OCI-M1 (cell line): ENCODE measurements around the gene ALG3.
A peak's percentile ranks its signal among the peaks of the same experiment; 100 is the strongest.
"Not testable (repeated sequence)": the region's sequence is repeated elsewhere in the genome, so short reads cannot be mapped to it uniquely, and the experiment has no call there.

Experiments
- DNase-seq: peaks from one replicate; lab custom pipeline; 2025; lab: John Stamatoyannopoulos, UW

Gene ALG3

GRCh38 chr3:184248454-184249411, at the start of gene ALG3:
Gene ALG3, minus strand, starts transcription at chr3:184248962. Its CDS starts 22 bp downstream, at chr3:184248940.
- DNase-seq = peak; percentile 82

GRCh38 chr3:184296616-184297015, 47.9 kb upstream of the ALG3 start:
- DNase-seq = no peak

GRCh38 chr3:184295771-184296170, 47.0 kb upstream of the ALG3 start:
- DNase-seq = no peak

- no peak for DNase-seq
Measured at GRCh38 chr3:184291738-184292445, 43.1 kb upstream of the ALG3 start.

GRCh38 chr3:184291044-184291737, 42.4 kb upstream of the ALG3 start:
- no peak for DNase-seq

GRCh38 chr3:184290331-184290730, 41.6 kb upstream of the ALG3 start:
- no peak for DNase-seq

- DNase-seq = peak; percentile 68
Measured at GRCh38 chr3:184289426-184289938, 40.7 kb upstream of the ALG3 start.

- DNase-seq = peak; percentile 57
Measured at GRCh38 chr3:184284696-184285095, 35.9 kb upstream of the ALG3 start.

GRCh38 chr3:184283681-184284080, 34.9 kb upstream of the ALG3 start:
- DNase-seq = no peak

GRCh38 chr3:184282941-184283340, 34.2 kb upstream of the ALG3 start:
- no peak for DNase-seq

GRCh38 chr3:184277366-184277765, 28.6 kb upstream of the ALG3 start:
- no peak for DNase-seq

- no peak for DNase-seq
Measured at GRCh38 chr3:184275961-184276910, 27.5 kb upstream of the ALG3 start, which contains the start of gene ECE2. Gene ECE2, plus strand, starts transcription at chr3:184276022. Its CDS starts 132 bp downstream, at chr3:184276154.

- no peak for DNase-seq
Measured at GRCh38 chr3:184275381-184275701, 26.6 kb upstream of the ALG3 start.

- DNase-seq = no peak
Measured at GRCh38 chr3:184272269-184272668, 23.5 kb upstream of the ALG3 start.

GRCh38 chr3:184267249-184267648, 18.5 kb upstream of the ALG3 start:
- DNase-seq = not testable (repeated sequence)

- DNase-seq = no peak
Measured at GRCh38 chr3:184262764-184263179, 14.0 kb upstream of the ALG3 start.

GRCh38 chr3:184261854-184262763, 13.3 kb upstream of the ALG3 start:
- peak; percentile 7 for DNase-seq

- peak; percentile 39 for DNase-seq
Measured at GRCh38 chr3:184261270-184261853, 12.6 kb upstream of the ALG3 start, which contains the start of gene CAMK2N2. Gene CAMK2N2, minus strand, starts transcription at chr3:184261553. Its CDS starts 268 bp downstream, at chr3:184261285.

GRCh38 chr3:184260724-184261269, 12.0 kb upstream of the ALG3 start:
- no peak for DNase-seq
